GM18511 (cell line): ENCODE data around the gene KRTAP4-3.
"Not testable (repeated sequence)": the region's sequence is repeated elsewhere in the genome, so short reads cannot be mapped to it uniquely, and the experiment has no call there.

ENCODE experiments used
- ATAC-seq: cut with Tn5 transposase; IDR thresholded peaks from one replicate; pipeline ENCODE4 v1.9.1; 2021; ENCODE audit warnings: mild to moderate bottlenecking, moderate library complexity; ENCODE audit not compliant: unreplicated experiment

KRTAP4-3 gene

GRCh38 chr17:41168121-41168520 lies at the start of gene KRTAP4-3:
KRTAP4-3 (minus strand) TSS chr17:41168221; CDS start chr17:41168172, 49 bp downstream.
- ATAC-seq: no peak

- no peak for ATAC-seq
Observed at GRCh38 chr17:41215681-41216080, 47.7 kb upstream of the KRTAP4-3 start.

- ATAC-seq: no peak
Observed at GRCh38 chr17:41212524-41213169, 44.6 kb upstream of the KRTAP4-3 start.

- ATAC-seq: no peak
Observed at GRCh38 chr17:41211845-41212466, 43.9 kb upstream of the KRTAP4-3 start.

DNA sequence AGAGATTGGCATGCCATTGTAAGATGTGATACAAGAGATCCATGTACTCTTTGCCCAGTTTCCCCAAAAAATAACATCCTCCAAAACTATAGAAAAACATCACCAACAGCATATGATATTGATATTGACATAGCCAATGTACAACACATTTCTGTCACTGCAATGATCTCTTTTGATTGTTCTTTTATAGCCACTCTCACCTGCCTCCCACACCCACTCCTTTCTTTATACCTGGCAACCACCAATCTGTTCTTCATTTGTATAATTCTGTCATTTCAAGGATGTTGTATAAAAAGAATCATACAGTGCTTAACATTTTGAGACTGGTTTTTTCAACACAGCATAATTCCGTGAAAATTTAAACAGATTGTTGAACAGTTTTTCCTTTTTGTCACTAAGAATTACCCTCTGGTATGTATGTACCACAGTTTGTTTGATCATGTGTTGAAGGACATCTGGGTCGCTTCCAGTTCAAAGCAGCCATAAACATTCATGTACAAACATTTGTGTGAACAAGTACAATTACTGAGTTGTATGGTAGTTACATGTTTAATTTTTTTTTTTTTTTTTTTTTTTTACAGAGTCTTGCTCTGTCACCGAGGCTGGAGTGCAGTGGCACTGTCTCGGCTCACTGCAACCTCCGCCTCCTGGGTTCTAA lies 31.5 kb upstream of the KRTAP4-3 start:
- no peak for ATAC-seq

GRCh38 chr17:41196068-41196467 lies 28.0 kb upstream of the KRTAP4-3 start:
- no peak for ATAC-seq

- ATAC-seq: no peak
Observed at GRCh38 chr17:41190328-41190727, 22.3 kb upstream of the KRTAP4-3 start.

GRCh38 chr17:41189837-41190318 lies 21.9 kb upstream of the KRTAP4-3 start, which contains the start of gene KRTAP9-1:
KRTAP9-1 (plus strand) TSS chr17:41189887; CDS start chr17:41189887, 0 bp downstream.
- ATAC-seq: not testable (repeated sequence)

GRCh38 chr17:41186872-41187271 lies 18.9 kb upstream of the KRTAP4-3 start:
- no peak for ATAC-seq

DNA sequence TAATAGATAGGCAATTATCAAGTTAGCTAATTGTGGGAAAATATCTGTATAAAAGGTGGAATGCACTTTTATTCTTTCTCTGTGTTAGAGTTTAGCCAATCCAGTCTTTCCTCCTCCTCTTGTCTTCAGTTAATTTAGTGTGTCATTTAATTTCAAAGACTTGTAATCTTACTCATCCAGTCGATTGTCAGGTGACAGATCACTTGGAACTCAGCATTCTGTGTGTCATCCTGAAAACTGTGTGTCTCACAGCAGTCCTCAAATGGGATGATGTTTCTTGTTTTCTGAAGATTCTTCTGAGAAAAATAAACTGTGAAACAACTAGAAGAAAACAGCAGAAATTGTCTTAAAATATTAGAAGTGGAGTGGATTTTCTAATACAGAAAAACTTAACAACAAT lies 17.0 kb upstream of the KRTAP4-3 start:
- no peak for ATAC-seq

DNA sequence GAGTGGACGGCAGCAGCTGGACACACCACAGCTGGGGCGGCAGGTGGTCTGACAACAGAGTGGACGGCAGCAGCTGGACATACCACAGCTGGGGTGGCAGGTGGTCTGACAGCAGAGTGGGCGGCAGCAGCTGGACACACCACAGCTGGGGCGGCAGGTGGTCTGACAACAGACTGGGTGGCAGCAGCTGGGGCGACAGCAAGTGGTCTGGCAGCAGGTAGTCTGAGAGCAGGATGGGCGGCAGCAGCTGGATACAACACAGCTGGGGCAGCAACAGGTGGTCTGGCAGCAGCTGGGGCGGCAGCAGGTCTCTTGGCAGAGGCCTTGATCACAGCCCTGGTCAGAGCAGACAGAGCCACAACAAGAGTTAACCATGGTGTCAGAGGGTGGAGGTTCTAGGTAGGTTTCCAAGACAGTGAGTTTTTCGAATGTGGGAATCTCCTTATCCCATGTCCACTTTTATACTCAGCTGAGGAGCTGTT lies 16.5 kb upstream of the KRTAP4-3 start, which contains the start of gene KRTAP4-1:
KRTAP4-1 (minus strand) TSS at position 432 of the 482 bp plus-strand sequence; CDS start at position 375, 57 bp downstream.
- ATAC-seq: no peak

GRCh38 chr17:41178843-41179616 lies 11.0 kb upstream of the KRTAP4-3 start:
- no peak for ATAC-seq

DNA sequence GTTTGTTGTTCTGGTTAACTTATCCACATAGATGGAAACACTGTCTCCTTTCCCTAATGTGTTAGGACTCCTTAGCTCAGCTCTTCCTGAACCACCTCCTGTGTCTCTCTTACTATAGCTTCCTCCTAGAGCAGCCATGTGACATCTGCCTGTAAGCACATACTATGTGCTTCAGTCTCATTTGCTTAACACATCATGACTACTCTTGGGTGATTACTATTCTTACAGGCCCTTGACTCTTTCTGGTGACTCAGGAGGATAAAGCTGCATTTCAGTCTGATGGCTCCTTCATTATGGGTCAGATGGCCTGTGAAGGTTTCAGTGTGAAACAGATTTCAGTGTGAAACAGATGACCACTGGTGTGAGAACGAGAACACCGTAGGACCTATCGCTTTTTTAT lies 10.3 kb upstream of the KRTAP4-3 start:
- ATAC-seq: no peak

DNA sequence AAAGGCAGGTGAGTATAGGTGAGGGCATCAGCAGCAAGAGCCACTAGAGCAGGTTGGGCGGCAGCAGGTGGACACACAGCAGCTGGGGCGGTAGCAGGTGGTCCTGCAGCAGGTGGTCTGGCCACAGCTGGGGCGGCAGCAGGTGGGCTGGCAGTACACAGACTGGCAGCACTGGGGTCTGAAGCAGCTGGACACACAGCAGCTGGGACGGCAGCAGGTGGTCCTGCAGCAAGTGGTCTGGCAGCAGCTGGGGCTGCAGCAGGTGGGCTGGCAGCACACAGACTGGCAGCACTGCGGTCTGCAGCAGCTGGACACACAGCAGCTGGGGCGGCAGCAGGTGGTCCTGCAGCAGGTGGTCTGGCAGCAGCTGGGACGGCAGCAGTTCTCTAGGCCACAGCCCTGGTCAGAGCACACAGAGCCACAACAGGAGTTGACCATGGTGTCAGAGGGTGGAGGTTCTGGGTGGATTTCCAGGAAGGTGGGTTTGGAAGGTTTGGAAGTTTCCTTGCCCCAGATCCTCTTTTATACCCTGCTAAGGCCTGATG lies 9.8 kb upstream of the KRTAP4-3 start, which contains the start of gene KRTAP4-2:
KRTAP4-2 (minus strand) TSS at position 495 of the 545 bp plus-strand sequence; CDS start at position 438, 57 bp downstream.
- ATAC-seq: no peak

- no peak for ATAC-seq
Observed at GRCh38 chr17:41176744-41177387, 8.8 kb upstream of the KRTAP4-3 start.

- no peak for ATAC-seq
Observed at GRCh38 chr17:41171886-41172285, 3.9 kb upstream of the KRTAP4-3 start.

GRCh38 chr17:41167561-41167960 lies 460 bp downstream of the KRTAP4-3 start:
- ATAC-seq: no peak

DNA sequence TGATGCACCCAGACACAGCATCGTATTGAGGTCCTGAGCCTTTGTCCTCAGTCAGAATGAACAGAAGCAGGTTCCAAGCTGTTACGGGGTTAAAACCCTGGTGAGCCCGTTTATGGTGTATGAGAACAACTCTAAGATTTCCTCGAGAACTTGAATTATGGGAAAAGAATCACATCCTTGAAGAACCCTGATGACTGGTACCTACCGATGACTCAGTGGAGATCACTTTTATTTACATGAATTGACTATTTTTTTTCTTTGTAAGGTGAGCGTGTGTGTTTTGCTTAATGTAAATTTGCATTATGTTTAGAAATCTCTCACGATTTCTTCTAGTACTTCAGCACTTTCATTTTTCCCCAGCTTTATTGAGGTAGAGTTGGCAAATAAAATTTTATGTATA lies 4.2 kb downstream of the KRTAP4-3 start:
- ATAC-seq: no peak

GRCh38 chr17:41160648-41161047 lies 7.4 kb downstream of the KRTAP4-3 start, which contains the start of gene KRTAP4-4:
KRTAP4-4 (minus strand) TSS chr17:41160748; CDS start chr17:41160691, 57 bp downstream.
- ATAC-seq: no peak

DNA sequence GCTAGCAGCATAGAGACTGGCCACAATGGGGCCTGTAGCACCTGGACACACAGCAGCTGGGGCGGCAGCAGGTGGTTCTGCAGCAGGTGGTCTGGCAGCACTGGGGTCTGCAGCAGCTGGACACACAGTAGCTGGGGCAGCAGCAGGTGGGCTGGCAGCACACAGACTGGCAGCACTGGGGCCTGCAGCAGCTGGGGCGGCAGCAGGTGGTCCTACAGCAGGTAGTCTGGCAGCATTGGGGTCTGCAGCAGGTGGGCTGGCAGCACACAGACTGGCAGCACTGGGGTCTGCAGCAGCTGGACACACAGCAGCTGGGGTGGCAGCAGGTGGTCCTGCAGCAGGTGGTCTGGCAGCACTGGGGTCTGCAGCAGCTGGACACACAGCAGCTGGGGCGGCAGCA lies 7.8 kb downstream of the KRTAP4-3 start:
- ATAC-seq: not testable (repeated sequence)
